ENCODE results near the gene TMEM106B.

DNA sequence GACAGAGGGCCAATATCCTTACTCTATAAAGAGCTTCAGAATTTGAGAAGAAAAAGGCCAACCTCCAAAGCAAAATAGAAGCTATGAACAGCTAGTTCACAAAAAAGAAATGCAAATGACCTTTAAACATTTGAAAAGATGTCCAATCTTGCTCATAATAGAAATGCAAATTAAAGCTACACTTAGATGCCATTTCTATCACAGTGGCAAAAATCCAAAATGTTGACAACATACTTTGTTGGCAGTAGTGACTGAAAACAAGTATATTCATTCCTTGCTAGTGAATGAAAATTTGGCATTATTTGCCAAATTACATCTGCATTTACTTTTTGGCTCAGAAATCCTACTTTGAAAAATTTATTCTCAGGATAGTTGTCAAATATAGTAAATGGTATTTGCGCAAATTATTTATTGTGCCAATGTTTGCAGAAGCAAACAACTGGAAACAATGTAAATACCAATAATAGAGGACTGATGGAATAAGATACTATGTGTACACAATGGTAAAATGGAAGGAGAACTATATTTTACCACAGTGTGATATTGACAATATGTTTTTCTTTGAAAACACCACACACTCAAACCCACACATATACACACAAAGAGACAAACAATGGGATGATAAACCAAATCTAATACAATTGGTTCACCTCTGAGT is 9.4 kb downstream of the TMEM106B start:
- TF ChIP-seq, protein P1, sequence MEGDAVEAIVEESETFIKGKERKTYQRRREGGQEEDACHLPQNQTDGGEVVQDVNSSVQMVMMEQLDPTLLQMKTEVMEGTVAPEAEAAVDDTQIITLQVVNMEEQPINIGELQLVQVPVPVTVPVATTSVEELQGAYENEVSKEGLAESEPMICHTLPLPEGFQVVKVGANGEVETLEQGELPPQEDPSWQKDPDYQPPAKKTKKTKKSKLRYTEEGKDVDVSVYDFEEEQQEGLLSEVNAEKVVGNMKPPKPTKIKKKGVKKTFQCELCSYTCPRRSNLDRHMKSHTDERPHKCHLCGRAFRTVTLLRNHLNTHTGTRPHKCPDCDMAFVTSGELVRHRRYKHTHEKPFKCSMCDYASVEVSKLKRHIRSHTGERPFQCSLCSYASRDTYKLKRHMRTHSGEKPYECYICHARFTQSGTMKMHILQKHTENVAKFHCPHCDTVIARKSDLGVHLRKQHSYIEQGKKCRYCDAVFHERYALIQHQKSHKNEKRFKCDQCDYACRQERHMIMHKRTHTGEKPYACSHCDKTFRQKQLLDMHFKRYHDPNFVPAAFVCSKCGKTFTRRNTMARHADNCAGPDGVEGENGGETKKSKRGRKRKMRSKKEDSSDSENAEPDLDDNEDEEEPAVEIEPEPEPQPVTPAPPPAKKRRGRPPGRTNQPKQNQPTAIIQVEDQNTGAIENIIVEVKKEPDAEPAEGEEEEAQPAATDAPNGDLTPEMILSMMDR (IDR thresholded peaks at IDR 0.05): no peak
- no peak for TF ChIP-seq POLR2AphosphoS5 (IDR thresholded peaks at IDR 0.05; ENCODE audit: low read depth, low read length)
- TF ChIP-seq, protein P2, sequence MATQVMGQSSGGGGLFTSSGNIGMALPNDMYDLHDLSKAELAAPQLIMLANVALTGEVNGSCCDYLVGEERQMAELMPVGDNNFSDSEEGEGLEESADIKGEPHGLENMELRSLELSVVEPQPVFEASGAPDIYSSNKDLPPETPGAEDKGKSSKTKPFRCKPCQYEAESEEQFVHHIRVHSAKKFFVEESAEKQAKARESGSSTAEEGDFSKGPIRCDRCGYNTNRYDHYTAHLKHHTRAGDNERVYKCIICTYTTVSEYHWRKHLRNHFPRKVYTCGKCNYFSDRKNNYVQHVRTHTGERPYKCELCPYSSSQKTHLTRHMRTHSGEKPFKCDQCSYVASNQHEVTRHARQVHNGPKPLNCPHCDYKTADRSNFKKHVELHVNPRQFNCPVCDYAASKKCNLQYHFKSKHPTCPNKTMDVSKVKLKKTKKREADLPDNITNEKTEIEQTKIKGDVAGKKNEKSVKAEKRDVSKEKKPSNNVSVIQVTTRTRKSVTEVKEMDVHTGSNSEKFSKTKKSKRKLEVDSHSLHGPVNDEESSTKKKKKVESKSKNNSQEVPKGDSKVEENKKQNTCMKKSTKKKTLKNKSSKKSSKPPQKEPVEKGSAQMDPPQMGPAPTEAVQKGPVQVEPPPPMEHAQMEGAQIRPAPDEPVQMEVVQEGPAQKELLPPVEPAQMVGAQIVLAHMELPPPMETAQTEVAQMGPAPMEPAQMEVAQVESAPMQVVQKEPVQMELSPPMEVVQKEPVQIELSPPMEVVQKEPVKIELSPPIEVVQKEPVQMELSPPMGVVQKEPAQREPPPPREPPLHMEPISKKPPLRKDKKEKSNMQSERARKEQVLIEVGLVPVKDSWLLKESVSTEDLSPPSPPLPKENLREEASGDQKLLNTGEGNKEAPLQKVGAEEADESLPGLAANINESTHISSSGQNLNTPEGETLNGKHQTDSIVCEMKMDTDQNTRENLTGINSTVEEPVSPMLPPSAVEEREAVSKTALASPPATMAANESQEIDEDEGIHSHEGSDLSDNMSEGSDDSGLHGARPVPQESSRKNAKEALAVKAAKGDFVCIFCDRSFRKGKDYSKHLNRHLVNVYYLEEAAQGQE (IDR thresholded peaks at IDR 0.05; ENCODE audit: insufficient read depth in 1 of 2, low read depth in 2 of 2, low read length in 1 of 2): no peak
